ENCODE data around the gene TMEM125. TPM values are rescaled to one million over a fixed set of nuclear protein-coding genes. Genes with fewer than 3 reads are reported as not detected.

The TMEM125 gene
- total RNA-seq, 3 donors from 2014 or later, result 19.3 to 30.1 TPM; not detected in 1

GRCh38 chr1:43225168-43225567, 44.6 kb upstream of the TMEM125 start:
- intact Hi-C loops (cut with DNase I; ENCODE audit: low total_unique reads), result no loop called here
- Histone ChIP-seq H3K9me3 (no peaks in the 10 kb centered on the region), H3K4me3 (no peak overlapping the region), H3K27me3 (no peaks in the 10 kb centered on the region), H3K4me1 (no peaks in the 10 kb centered on the region), H3K27ac (no peak overlapping the region), H3K36me3 (no peaks in the 10 kb centered on the region)
- DNase-seq (ENCODE audit: low spot score in 2 of 2), result no peak
- TF ChIP-seq CTCF (IDR thresholded peaks at IDR 0.05) (no peak), POLR2AphosphoS5 (IDR thresholded peaks at IDR 0.05) (no peak), POLR2A (IDR thresholded peaks at IDR 0.05) (no peak)

- no peak overlapping the region for H3K27ac ChIP-seq
- peak; percentile 87 to 92 (median 91) for TF ChIP-seq CTCF (IDR thresholded peaks at IDR 0.05)
- no peak for TF ChIP-seq POLR2A (IDR thresholded peaks at IDR 0.05)
- TF ChIP-seq POLR2AphosphoS5 (IDR thresholded peaks at IDR 0.05), result peak in 1 of 3 donors; percentile 28
- intact Hi-C loops (cut with DNase I; ENCODE audit: low total_unique reads), result no loop called here
Observed at GRCh38 chr1:43227143-43227764, 42.5 kb upstream of the TMEM125 start.

GRCh38 chr1:43229826-43230780, 39.7 kb upstream of the TMEM125 start:
- no peak overlapping the region for H3K4me3 ChIP-seq
- no peaks in the 10 kb centered on the region for H3K36me3 ChIP-seq
- TF ChIP-seq CTCF (IDR thresholded peaks at IDR 0.05) (no peak), POLR2AphosphoS5 (IDR thresholded peaks at IDR 0.05) (no peak), POLR2A (IDR thresholded peaks at IDR 0.05) (no peak)
- H3K27ac ChIP-seq, result peak overlapping the region; percentile 45 to 77
- no peaks in the 10 kb centered on the region for H3K27me3 ChIP-seq
- H3K4me1 ChIP-seq, result no peaks in the 10 kb centered on the region
- no peaks in the 10 kb centered on the region for H3K9me3 ChIP-seq
- no peak for DNase-seq (ENCODE audit: low spot score in 2 of 2)
- intact Hi-C loops (cut with DNase I; ENCODE audit: low total_unique reads), result no loop called here

More at GRCh38 chr1:43227143-43227764, 42.5 kb upstream of the TMEM125 start:
- peak; percentile 68 to 85 for DNase-seq (ENCODE audit: low spot score in 2 of 2)
- no peaks in the 10 kb centered on the region for H3K36me3 ChIP-seq
- no peaks in the 10 kb centered on the region for H3K9me3 ChIP-seq
- H3K4me3 ChIP-seq, result no peak overlapping the region
- H3K27me3 ChIP-seq, result no peaks in the 10 kb centered on the region
- no peaks in the 10 kb centered on the region for H3K4me1 ChIP-seq

- H3K36me3 ChIP-seq, result no peaks in the 10 kb centered on the region
- H3K27ac ChIP-seq, result peak overlapping the region in 1 of 2 donors; percentile 44
- no peaks in the 10 kb centered on the region for H3K4me1 ChIP-seq
- intact Hi-C loops (cut with DNase I; ENCODE audit: low total_unique reads), result no loop called here
- H3K27me3 ChIP-seq, result no peaks in the 10 kb centered on the region
- DNase-seq (ENCODE audit: low spot score in 2 of 2), result no peak
- TF ChIP-seq CTCF (IDR thresholded peaks at IDR 0.05) (no peak), POLR2A (IDR thresholded peaks at IDR 0.05) (no peak), POLR2AphosphoS5 (IDR thresholded peaks at IDR 0.05) (no peak)
- no peaks in the 10 kb centered on the region for H3K9me3 ChIP-seq
- no peak overlapping the region for H3K4me3 ChIP-seq
Observed at GRCh38 chr1:43232074-43232473, 37.7 kb upstream of the TMEM125 start.

- TF ChIP-seq CTCF (IDR thresholded peaks at IDR 0.05) (no peak), POLR2AphosphoS5 (IDR thresholded peaks at IDR 0.05) (no peak), POLR2A (IDR thresholded peaks at IDR 0.05) (no peak)
- no peaks in the 10 kb centered on the region for H3K36me3 ChIP-seq
- no peak overlapping the region for H3K4me3 ChIP-seq
- H3K9me3 ChIP-seq, result no peaks in the 10 kb centered on the region
- no peaks in the 10 kb centered on the region for H3K4me1 ChIP-seq
- H3K27me3 ChIP-seq, result no peaks in the 10 kb centered on the region
- H3K27ac ChIP-seq, result peak overlapping the region in 1 of 2 donors; percentile 44
- intact Hi-C loops (cut with DNase I; ENCODE audit: low total_unique reads), result no loop called here
- DNase-seq (ENCODE audit: low spot score in 2 of 2), result peak in 1 of 2 donors; percentile 13
Observed at GRCh38 chr1:43232482-43232881, 37.3 kb upstream of the TMEM125 start.

Measured in breast epithelium (tissue), 4 donors.